Fibroblast of lung (primary cell): ENCODE measurements around the gene NEK8.

Experiments used
- EZH2 ChIP-seq: IDR thresholded peaks from 2 replicates; pipeline ENCODE4 v1.5.1; 2012; ENCODE audit warnings: low read length, control low read depth, mild to moderate bottlenecking; ENCODE audit errors: missing control alignments
- TF ChIP-seq, protein P1 (sequence below), 2 donors: IDR thresholded peaks in 1 of 2; conservative IDR thresholded peaks in 1 of 2; 1 replicate in 1 of 2; 2 replicates in 1 of 2; pipeline ENCODE4 v1.5.1; 2011 to 2012; ENCODE audit warnings: low read length in 2 of 2, control low read depth in 1 of 2, inconsistent platforms in 1 of 2, low read depth in 1 of 2, mild to moderate bottlenecking in 1 of 2

DNA sequence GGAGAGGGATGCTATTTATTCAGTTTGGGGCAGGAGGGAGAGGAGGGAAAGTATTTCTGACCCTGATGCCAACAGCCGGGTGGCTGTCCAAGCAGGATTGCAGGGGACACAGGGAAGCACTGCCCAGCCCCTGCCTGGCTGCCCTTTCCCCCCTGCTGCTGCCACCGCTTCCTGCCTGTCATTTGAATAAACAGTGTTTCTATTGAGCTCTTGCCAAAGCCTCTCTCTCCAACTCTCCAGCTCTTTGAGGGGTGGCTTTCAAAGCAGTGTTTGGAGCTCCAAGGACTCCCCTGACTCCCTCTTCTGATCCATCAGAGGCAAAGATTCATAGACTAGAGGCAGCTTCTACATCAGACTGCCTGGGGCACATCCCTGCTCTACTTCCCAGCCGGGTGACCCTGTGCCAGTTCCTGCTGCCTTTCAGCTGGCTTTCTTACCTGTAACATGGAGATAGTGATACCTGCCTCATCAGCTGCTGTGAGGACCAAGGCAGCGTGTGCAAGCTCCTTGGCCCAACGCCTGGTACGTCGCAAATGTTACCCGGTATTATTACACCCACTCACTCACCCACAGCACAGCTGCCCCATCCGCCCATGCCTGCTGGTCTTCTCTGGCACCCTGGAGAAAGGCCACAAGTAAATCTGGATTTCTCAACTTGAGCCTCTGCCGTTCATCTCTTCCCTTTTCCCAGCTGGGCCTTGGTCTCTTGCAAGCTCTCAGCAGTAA, 26.4 kb upstream of the NEK8 start:
- TF ChIP-seq, protein P1, sequence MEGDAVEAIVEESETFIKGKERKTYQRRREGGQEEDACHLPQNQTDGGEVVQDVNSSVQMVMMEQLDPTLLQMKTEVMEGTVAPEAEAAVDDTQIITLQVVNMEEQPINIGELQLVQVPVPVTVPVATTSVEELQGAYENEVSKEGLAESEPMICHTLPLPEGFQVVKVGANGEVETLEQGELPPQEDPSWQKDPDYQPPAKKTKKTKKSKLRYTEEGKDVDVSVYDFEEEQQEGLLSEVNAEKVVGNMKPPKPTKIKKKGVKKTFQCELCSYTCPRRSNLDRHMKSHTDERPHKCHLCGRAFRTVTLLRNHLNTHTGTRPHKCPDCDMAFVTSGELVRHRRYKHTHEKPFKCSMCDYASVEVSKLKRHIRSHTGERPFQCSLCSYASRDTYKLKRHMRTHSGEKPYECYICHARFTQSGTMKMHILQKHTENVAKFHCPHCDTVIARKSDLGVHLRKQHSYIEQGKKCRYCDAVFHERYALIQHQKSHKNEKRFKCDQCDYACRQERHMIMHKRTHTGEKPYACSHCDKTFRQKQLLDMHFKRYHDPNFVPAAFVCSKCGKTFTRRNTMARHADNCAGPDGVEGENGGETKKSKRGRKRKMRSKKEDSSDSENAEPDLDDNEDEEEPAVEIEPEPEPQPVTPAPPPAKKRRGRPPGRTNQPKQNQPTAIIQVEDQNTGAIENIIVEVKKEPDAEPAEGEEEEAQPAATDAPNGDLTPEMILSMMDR (conservative IDR thresholded peaks at IDR 0.05 in 1 of 2, IDR thresholded peaks at IDR 0.05 in 1 of 2; ENCODE audit: low read depth in 1 of 2, low read length in 2 of 2), result no peak
- no peak for TF ChIP-seq EZH2
